HuH-7 (cell line): ENCODE data around the gene CNKSR3.

ENCODE experiments used
- DNase-seq: peaks from one replicate; pipeline ENCODE4 v3.0.0; 2011; ENCODE audit warnings: low spot score

Gene CNKSR3

DNA sequence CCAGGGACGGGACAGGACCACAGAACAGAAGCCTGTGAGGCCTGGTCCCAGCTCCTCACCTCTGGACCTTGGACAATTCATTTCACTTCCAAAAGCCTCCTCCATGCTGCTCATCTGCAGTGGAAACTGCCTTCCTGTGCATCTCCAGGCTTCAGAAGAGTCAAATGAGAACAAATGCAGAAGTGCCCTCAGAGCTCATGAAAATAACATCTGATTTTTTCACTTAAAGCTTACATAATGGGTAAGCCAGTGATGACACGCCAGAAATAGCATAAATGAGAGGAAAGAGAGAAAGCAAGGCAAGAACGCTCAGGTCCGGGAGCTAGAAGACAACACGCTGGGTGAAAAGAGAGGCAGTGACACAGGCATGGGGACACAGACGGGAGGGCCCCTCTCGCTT is 7.9 kb downstream of the CNKSR3 start:
- no peak for DNase-seq

DNA sequence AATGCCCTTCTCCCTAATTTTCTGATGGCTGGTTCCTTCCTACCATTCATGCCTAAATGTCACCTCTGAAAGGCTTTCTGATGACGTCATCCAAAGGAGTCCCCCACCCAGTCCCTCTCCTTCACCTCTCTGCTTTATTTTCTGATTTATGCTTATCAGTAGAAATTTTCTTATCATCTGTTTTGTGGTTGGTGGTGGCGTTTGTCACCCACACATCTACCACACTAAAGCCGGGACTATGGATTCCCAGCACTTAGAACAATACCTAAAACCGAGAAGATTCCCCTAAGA is 9.0 kb downstream of the CNKSR3 start:
- no peak for DNase-seq

DNA sequence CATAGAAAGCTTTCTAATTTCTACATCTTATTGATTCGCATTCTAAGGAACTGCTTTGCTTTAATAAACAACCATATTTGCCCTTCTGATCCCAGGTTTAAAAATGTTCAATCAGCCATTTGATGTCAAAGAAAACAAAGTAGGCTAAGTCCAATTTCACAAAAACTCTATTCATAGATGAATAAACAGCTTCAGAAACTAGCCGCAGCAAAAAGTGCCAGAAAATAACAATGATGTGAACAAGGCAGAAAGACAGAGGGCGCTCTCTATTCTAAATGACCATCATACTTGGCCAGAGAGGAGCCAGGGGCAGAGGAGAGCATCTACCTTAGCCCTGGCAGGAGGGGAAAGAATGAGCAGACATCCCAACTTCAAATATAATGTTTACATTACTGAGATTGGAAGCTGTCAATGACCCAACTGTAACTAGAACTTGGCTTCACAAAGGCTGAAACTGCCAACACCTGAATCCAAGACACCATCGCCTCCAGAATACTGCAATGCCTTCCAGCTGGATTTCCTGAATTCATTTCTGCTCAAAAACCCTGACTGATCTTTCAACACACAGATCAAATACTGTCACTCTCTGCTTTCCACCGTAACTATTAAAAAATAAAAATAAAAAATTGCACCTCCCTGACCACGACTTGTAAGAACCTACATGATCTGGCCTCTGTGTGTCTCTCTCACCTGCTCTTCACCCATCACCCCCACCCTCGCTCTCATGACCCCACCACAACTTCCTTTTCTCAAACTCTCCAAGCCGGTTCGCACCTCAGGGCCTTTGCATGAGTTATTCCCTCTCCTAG is 9.5 kb downstream of the CNKSR3 start:
- peak; percentile 52 for DNase-seq

DNA sequence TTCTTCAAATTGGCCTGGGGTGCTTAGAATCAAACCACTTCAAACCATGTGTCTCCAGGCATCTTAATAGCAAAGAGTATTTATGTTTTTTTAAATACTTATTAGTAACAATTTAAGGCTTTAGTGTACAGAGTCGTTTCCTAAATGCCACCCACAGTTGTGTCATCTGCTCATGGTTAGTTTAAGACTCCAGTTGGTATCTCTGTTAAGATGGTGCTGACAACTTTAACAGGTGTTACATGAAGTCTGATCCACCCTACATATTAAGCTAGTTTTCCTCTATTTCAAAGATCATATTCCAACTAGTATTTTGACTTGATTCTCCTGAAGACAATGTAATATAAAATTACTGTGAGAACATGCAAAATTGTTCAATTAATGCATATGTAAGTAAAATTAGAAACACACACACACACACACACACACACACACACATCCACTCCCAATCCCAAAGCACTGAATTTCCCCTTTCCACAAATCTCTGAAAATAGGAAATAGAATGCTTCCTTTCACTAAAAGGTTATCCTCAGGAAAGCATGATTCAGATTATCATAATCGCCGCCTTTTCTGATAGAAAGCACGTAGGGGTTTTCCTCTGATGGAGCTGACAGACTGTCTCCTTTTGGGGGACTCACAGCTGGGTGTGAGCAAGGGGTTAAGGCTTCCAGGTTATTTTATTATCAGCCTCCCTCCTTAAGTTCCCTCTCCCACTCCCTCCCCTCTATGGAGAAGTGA is 10.5 kb downstream of the CNKSR3 start:
- DNase-seq, result no peak

DNA sequence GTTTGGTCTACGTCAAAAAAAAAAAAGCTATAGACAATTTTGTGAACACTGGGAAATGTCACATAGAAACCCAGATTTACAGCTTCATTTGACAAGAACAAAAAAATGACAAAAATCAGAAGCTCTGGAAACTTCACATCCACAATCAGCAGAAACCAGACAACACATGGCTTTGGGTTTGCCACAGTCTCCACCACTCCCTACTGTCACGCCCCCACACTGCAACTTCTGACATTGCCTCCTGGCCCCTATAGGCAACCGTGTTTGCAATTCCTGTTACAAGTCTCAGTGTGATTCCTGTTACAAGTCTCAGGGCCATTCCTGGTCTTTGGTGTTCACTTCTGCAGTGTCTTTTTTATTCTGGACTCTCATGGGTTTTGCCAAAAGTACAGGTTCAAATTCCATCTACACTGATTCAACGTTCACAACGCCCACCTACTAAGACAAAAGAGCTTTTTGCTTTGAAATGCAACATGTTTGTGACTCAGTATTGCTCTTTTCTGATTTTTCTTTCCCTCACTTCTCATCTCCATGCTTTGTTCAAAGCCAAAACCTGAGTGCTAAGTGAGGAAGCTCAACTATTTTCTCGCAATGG is 12.0 kb downstream of the CNKSR3 start:
- no peak for DNase-seq

DNA sequence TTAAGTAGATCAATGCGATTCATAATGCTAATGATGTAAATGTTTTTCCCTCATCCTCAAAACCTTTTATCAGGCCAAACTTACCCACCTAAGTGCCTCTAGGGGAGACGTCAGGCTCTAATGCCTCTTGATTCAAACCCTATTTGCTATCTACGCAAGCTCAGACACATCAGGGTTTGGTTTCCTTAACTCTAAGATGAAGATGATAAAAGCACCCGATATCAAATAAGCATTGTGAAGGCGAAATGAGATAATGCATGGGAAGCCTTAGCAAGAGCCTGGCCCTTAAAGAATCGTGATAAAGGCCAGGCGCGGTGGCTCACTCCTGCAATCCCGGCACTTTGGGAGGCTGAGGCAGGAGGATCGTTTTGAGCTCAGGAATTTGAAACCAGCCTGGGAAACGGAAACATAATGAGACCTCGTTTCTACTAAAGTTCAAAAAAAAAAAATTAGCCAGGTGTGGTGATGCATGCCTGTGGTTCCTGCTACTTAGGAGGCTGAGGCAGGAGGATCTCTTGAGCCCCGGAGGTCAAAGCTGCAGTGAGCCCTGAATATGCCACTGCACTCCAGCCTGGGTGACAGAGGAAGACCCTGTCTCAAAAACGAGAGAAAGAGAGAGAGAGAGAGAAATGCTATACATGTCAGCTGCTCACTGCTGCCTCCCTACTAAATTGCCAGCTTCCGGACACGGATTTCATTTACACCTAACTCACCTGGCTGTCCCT is 13.5 kb downstream of the CNKSR3 start:
- no peak for DNase-seq

DNA sequence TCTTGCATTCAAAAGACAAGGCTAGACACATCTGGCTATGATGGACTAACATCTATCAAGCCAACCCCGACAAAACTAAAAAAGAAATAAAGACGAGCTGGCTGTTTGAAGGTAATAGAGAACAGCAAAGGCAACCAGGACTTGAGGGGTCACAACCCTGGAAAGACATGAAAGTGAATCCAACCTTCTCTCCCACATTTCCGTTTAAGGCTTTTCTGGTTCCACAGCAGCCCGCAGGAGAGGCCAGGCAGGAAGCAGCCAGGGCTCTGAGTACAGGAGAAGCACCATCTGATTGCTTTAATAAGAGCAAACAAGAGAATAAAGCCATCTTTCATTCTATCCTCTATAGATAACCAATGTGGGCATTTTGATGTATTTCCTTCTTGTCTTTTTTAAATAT is 14.3 kb downstream of the CNKSR3 start:
- DNase-seq, result no peak

- no peak for DNase-seq
Observed at GRCh38 chr6:154494592-154495311, 15.7 kb downstream of the CNKSR3 start.

DNA sequence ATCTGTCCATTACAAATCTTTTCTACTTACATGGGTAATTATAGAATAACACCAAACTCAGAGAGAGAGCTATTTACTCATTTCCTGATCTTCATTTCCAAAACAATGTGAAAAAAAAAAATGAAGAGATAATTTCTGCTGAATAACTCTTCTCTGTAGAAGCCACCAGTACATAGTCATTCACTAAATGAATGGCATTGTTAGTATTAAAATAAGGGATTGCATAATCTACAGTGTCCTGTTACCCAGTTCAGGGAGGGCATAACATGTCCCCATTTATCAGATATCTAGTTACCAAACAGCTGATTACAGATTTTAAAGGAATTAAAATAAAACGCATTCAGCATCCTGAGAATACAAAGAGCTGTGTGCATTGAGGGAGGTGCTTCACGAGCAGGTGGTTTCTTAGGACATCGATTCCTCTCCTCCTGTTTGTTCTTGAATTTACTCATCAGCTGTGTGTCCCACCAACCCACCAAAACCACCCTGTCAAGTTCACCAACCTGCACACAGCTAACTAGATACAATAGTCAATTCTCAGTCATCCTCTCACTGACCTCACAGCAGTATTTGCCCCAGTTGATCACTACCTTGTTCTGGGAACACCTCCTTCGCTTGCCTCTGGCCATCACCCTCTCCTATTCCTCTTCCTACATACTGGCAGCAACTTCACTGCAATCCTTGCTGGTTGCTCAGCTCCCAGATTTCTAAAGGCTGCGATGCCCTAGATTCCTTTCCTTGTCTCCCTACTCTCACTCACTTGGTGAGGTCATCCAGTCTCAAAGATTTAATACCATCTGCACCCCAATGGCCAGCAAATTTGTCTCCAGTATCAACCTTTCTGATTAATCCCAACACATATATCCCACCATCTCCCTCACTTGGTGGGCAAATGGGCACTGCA is 18.7 kb downstream of the CNKSR3 start:
- DNase-seq, result no peak

GRCh38 chr6:154489822-154490221 is 20.7 kb downstream of the CNKSR3 start:
- DNase-seq, result no peak

GRCh38 chr6:154488802-154489437 is 21.6 kb downstream of the CNKSR3 start:
- DNase-seq, result no peak

DNA sequence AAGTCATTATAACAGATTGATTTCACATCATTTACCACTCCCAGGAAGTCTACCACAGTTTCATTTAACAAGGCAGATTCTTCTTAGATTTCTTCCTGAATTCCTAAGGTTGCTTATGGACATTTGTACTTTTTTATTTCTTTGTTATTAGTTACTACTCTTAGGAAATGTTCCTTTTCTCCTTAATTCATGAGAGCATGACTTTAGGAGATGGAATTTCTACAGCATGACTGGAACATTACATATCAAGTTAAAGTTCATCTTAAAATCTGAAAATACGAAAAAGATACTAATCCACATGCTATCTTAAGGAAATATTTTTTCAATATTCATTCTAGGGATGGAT is 22.3 kb downstream of the CNKSR3 start:
- DNase-seq, result no peak

DNA sequence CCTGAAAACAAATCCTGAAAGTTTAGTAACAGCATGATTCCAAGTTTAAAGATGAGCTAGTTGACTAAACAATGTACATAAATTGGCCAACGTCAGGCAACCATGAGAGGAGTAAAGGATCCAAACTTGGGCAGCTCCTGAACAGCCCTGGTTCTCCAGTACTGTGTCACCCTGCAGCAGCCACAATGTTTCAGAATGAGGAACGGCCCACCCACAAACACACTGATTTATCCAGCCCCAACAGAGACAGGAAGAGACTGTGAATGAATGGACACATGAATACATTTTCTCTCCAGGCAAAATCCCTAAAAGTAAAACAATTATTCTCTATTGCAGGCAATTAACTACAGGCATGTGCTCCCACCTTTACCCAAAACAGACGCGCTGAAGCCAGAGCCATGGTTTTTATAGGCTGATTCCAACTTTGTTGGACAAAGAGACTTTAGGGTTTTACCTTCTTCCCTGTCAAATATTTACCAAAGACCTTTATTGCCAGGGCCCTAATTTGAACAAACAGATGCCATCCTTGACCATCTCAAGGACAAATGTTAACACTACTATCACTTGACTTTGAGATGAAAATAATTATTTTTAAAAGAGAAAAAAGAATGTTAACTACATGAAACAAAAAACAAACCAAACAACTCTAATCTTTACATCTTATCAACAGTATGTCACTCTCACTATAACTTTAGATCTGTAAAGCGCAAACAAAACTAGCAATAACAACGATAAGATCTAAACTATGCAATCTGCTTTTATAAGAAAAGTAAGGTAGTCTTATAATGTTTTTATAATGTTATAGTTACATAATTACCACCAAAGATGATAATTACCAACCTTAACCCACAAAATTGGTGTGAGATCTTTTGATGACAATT is 22.9 kb downstream of the CNKSR3 start:
- DNase-seq, result peak; percentile 22

- no peak for DNase-seq
Observed at GRCh38 chr6:154485815-154486214, 24.7 kb downstream of the CNKSR3 start.

DNA sequence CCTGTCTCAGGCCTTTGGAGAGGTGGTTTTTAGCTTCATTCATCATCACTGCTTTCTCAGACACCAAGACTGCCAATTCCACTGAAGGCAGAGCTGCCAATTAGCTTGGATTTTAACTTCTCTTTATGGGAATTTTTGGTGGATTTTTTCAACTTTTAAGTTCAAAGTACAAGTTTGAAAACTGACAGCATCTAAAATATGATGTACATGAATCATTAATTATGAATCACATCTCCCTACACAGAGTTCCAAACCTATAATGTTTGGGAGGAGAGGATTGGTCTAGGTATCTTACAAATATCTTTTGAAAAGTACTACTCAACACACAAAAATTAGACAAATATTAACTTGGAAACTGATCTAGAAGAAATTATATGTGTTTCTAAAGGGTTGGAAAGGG is 25.5 kb downstream of the CNKSR3 start:
- DNase-seq, result no peak

- DNase-seq, result no peak
Observed at GRCh38 chr6:154482858-154483257, 27.6 kb downstream of the CNKSR3 start.

DNA sequence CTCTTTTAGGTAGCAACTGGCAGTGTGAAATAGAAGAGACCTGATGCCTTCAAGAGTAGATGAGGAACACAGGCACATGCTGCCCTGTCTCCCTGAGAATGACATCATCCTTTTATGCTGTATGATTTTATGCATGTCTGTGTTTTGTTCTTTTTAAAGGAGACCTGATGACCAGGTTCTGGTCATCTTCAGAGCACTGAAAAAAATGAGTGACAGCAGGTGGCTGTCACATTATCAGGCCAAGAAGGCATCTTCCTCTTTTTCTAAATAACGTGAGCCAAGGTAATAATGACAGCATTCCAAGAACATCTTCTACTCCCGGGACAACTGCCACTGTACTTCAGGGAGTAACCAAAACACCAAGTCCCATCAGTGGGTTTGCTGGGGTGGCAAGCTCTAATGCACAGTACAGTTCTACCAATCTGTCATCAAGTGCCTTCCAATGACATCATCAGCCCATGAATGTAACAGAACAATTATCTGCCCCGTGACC is 28.9 kb downstream of the CNKSR3 start:
- DNase-seq, result no peak

DNA sequence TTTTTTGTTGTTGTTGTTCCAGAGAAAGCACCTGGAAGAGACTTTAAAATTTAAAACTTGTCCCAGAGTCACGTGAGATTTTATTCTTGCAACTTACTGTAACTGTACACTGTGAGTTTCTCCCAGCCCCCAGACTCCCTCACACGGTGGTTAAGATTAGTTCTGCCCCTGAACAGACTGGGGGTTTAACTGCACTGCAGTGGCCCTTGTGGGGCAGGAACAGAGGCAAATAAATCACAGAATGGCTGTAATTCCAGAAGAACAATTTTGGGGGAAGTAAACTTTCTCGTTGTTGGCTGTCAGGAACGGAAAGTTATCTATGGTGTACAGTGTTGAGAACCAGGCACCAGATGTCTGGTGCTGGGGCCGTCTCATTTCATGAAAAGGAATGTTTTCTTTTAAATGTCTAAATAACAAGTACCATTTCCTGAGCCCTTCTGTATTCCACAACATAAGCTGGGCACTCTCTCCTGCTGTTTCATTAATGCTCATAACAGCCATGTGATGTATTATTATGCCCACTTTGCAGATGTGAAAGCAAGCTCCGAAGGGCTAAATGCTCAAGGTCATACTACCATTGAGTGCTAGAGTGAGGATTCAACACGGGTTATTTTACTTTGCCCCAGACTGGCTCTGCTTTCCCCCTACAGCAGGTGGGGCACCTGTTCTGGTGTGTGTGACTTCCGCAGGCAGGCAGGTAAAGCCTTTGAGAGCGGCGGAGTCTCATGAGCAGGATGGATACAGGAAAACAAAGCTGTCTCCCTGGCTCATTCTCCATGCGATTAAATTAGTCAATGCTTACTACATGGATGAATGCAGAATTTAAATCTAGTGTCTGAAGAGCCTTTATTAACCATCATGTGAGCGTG is 30.5 kb downstream of the CNKSR3 start:
- no peak for DNase-seq
